Transverse colon (tissue), 4 donors: Measurements from ENCODE around the gene MAST4. TPM values are rescaled to one million over a fixed set of nuclear protein-coding genes. Genes with fewer than 3 reads are reported as not detected.

Experiments used
- DNase-seq: peaks from one replicate; pipeline ENCODE4 v3.0.0-alpha.2; 2019
- H3K27ac ChIP-seq, 4 donors: fragments of 200-600 bp; sonication (generic); 2 replicates each; pipeline ENCODE4 v1.5.1; 2016 to 2018; ENCODE audit warnings: inconsistent platforms in 4 of 4
- H3K27me3 ChIP-seq: fragments of 200-600 bp; sonication (generic); 2 replicates; pipeline ENCODE4 v1.5.1; 2017; ENCODE audit warnings: inconsistent platforms
- H3K36me3 ChIP-seq, 4 donors: fragments of 200-600 bp; sonication (generic); 2 replicates each; pipeline ENCODE4 v1.5.1; 2017 to 2019; ENCODE audit warnings: inconsistent platforms in 4 of 4
- H3K4me1 ChIP-seq, 4 donors: fragments of 200-600 bp; sonication (generic); 2 replicates each; pipeline ENCODE4 v1.5.1; 2017 to 2020; ENCODE audit warnings: inconsistent platforms in 4 of 4
- H3K4me3 ChIP-seq, 4 donors: fragments of 200-600 bp; sonication (generic); 1 replicate in 1 of 4; 2 replicates in 3 of 4; pipeline versions ENCODE4 v1.5.1 to v1.6.1; 2017 to 2019; ENCODE audit warnings: inconsistent platforms in 4 of 4
- H3K9me3 ChIP-seq, 2 donors: fragments of 200-600 bp; sonication (generic); 2 replicates each; pipeline ENCODE4 v1.5.1; 2017 to 2019; ENCODE audit warnings: inconsistent platforms in 2 of 2
- EP300 ChIP-seq: sonication (generic); formaldehyde crosslinking; IDR thresholded peaks from one replicate; pipeline ENCODE4 v1.6.1; 2017; ENCODE audit warnings: antibody characterized with exemption, low read depth
- POLR2A ChIP-seq: fragments of 450-650 bp; IDR thresholded peaks from one replicate; pipeline ENCODE4 v1.6.1; 2016; ENCODE audit warnings: antibody characterized with exemption, mild to moderate bottlenecking, moderate library complexity
- POLR2AphosphoS5 ChIP-seq, 3 donors: sonication (generic); formaldehyde crosslinking; IDR thresholded peaks; one replicate each; pipeline ENCODE4 v1.6.1; 2016; ENCODE audit warnings: antibody characterized with exemption in 3 of 3
- WGBS, 2 donors: methylation state at CpG; one replicate each; pipeline ENCODE4 v1.1.5; 2018; ENCODE audit warnings: low coverage in 1 of 2; 5-methylcytosine and 5-hydroxymethylcytosine counted together
- in situ Hi-C, 4 donors: fragments of 200-750 bp; cut with MboI; loops; one replicate each; pipeline versions ENCODE4 v1.15.0 to v1.15.1; 2017; ENCODE audit warnings: low sequenced_read_pairs in 3 of 4, low pct_ligation_motif_present in 1 of 4, low pct_unique_long_range_greater_than_20kb in 1 of 4
- intact Hi-C: fragments of 100-400 bp; cut with DNase I; formaldehyde crosslinking; loops from one replicate; pipeline ENCODE4 v1.15.1; 2023; ENCODE audit warnings: low total_unique reads
- total RNA-seq, 4 donors: library from RNA; depleted of rRNA; stranded (reverse); fragments of >200 nt; gene quantifications; one replicate each; pipeline ENCODE4 v1.1.0, GENCODE V29; 2016
- TF ChIP-seq, protein P1 (sequence below), 5 experiments: fragments of 200-600 bp in 3 of 5; fragments of 450-650 bp in 2 of 5; sonication (generic) in 3 of 5; IDR thresholded peaks; 1 replicate in 2 of 5; 2 replicates in 3 of 5; pipeline ENCODE4 v1.5.1; 2016 to 2017; ENCODE audit warnings: antibody characterized with exemption in 5 of 5, inconsistent platforms in 3 of 5, mild to moderate bottlenecking in 2 of 5, moderate library complexity in 1 of 5

The MAST4 gene
- total RNA-seq, 4 donors from 2014 or later = 20.3 to 46.8 (median 35.4) TPM

DNA sequence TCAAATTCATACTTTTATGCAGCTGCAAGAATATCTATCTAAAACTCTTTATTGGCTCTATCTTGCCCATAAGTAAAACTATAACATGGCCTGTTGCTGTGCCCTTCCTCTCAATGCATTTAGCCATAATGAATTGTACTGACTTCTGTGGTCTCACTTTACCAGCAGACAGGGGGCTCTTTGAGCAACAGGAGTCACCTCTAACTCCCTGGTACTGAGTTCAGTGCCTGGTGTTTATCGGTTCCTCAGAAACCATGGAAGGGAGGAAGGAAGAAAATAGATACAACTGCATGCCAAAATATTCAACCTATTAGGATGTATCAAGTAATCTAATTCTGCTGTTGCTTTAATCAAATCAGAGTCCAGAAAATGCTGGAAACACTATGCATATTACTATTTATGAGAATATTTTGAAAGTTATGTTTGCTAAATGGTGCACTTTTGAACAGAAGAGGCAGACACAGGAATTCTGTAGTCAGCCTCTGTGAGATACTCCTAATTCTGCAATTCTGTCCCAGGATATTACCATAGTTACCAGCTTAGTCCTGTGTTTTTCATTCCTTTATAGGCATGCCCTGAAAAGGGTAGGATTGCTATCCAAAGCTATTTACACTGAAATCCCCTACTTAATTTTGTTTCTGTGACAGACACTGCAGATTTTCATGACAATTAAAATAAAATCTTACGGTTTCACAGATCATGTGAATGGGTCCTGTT lies 510.6 kb downstream of the MAST4 start:
- peaks cover 0 to 14% (median 0%) of the 10 kb centered on the region in 4 donors for H3K36me3 ChIP-seq
- intact Hi-C loops = no loop called here
- no peaks in the 10 kb centered on the region for H3K9me3 ChIP-seq
- no peaks in the 10 kb centered on the region for H3K4me1 ChIP-seq
- WGBS, 2 donors = 83 to 92% methylated on average over 2 of the region's 2 CpGs
- no peak overlapping the region for H3K27ac ChIP-seq
- no peak for DNase-seq
- H3K4me3 ChIP-seq = no peak overlapping the region
- H3K27me3 ChIP-seq = no peaks in the 10 kb centered on the region
- in situ Hi-C loops = no loop called here
- TF ChIP-seq POLR2A (no peak), EP300 (no peak), POLR2AphosphoS5 (IDR thresholded peaks at IDR 0.05) (no peak)
- TF ChIP-seq, protein P1, sequence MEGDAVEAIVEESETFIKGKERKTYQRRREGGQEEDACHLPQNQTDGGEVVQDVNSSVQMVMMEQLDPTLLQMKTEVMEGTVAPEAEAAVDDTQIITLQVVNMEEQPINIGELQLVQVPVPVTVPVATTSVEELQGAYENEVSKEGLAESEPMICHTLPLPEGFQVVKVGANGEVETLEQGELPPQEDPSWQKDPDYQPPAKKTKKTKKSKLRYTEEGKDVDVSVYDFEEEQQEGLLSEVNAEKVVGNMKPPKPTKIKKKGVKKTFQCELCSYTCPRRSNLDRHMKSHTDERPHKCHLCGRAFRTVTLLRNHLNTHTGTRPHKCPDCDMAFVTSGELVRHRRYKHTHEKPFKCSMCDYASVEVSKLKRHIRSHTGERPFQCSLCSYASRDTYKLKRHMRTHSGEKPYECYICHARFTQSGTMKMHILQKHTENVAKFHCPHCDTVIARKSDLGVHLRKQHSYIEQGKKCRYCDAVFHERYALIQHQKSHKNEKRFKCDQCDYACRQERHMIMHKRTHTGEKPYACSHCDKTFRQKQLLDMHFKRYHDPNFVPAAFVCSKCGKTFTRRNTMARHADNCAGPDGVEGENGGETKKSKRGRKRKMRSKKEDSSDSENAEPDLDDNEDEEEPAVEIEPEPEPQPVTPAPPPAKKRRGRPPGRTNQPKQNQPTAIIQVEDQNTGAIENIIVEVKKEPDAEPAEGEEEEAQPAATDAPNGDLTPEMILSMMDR (IDR thresholded peaks at IDR 0.05) = no peak

- no peaks in the 10 kb centered on the region for H3K4me1 ChIP-seq
- H3K4me3 ChIP-seq = no peak overlapping the region
- DNase-seq = no peak
- 40% methylated on average over 1 of the region's 1 CpG; no CpG with 5 or more reads in 1 of the 2 donors for WGBS, 2 donors
- H3K27ac ChIP-seq = no peak overlapping the region
- in situ Hi-C loops = no loop called here
- intact Hi-C loops = no loop called here
- TF ChIP-seq EP300 (no peak), POLR2A (no peak), POLR2AphosphoS5 (IDR thresholded peaks at IDR 0.05) (no peak)
- TF ChIP-seq, protein P1 (IDR thresholded peaks at IDR 0.05) = no peak
- no peaks in the 10 kb centered on the region for H3K9me3 ChIP-seq
- no peaks in the 10 kb centered on the region for H3K27me3 ChIP-seq
- H3K36me3 ChIP-seq = no peaks in the 10 kb centered on the region
Observed at GRCh38 chr5:67111779-67112178, 515.6 kb downstream of the MAST4 start.

DNA sequence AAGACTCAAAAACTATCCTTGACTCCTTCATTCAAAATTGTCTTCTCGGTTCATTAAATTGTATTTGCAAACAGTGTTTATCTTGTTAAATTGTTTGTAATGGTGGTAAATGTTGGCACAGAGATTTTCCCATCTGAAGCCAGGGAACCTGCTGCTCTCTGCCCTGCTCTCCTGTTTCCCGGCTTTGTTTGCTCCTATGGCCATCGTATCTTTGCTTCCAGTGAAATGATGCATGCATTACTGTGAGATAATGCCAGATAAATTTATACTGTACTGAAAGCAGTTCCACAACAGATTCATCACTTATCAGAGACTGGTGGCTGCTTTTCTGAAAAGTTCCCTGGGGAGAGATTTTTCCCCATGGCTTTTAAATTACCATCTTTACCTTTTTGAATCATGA lies 519.1 kb downstream of the MAST4 start:
- no peaks in the 10 kb centered on the region for H3K36me3 ChIP-seq
- WGBS, 2 donors = 65 to 69% methylated on average over 3 of the region's 3 CpGs
- H3K27me3 ChIP-seq = no peaks in the 10 kb centered on the region
- intact Hi-C loops = no loop called here
- H3K9me3 ChIP-seq = no peaks in the 10 kb centered on the region
- in situ Hi-C loops = no loop called here
- no peak for TF ChIP-seq EP300
- H3K4me3 ChIP-seq = no peak overlapping the region
- no peak for DNase-seq
- H3K27ac ChIP-seq = no peak overlapping the region
- no peaks in the 10 kb centered on the region for H3K4me1 ChIP-seq

DNA sequence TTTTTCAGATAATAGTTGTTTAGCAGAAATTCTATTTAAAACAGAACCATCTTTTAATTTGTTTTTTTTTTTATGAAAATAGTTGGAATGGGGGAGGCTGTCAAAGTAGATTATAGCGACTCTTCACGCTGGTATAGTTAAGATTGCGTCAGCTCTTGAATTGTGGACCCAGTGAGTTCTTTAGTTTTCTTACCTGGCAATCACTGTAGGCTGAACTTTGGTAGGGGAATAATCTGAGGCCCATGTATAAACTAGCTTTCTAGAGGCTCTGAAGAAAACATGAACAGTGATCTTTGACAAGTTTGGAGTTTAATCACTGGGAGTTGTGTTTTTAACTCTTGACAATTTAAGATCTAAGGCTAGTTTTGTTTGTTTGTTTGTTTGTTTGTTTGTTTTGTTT lies 519.6 kb downstream of the MAST4 start:
- Histone ChIP-seq H3K27ac (no peak overlapping the region), H3K4me3 (no peak overlapping the region), H3K27me3 (no peaks in the 10 kb centered on the region), H3K9me3 (no peaks in the 10 kb centered on the region), H3K36me3 (no peaks in the 10 kb centered on the region), H3K4me1 (no peaks in the 10 kb centered on the region)
- DNase-seq = no peak
- in situ Hi-C loops = no loop called here
- 93 to 100% methylated on average over 3 of the region's 3 CpGs for WGBS, 2 donors
- intact Hi-C loops = no loop called here
- no peak for TF ChIP-seq POLR2AphosphoS5 (IDR thresholded peaks at IDR 0.05)
- TF ChIP-seq EP300 = no peak
- TF ChIP-seq, protein P1 (IDR thresholded peaks at IDR 0.05) = no peak
- TF ChIP-seq POLR2A = no peak
